RPMI8226 (cell line): ENCODE measurements around the gene NUTM2D.
"Not testable (repeated sequence)": the region's sequence is repeated elsewhere in the genome, so short reads cannot be mapped to it uniquely, and the experiment has no call there.

Source experiments
- DNase-seq: peaks from one replicate; pipeline ENCODE4 v3.0.0-alpha.2; 2015

NUTM2D gene

DNA sequence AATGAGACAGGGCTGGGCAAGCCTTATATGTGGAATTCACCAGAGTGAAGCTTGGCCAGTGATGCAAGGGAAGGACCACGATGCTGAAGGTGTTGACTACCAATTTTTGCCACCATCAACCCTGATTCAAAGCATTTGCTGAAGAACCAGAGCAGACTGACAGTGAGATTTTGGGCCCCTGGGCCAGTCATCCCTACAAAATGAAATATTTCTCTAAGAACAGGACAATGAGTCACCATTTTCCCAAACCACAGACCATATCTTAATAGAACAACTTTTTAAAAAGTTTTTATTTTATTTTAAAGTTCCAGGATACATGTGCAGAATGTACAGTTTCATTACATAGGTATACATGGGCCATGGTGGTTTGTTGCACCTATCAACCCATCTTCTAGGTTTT, 16.5 kb downstream of the NUTM2D start:
- not testable (repeated sequence) for DNase-seq

DNA sequence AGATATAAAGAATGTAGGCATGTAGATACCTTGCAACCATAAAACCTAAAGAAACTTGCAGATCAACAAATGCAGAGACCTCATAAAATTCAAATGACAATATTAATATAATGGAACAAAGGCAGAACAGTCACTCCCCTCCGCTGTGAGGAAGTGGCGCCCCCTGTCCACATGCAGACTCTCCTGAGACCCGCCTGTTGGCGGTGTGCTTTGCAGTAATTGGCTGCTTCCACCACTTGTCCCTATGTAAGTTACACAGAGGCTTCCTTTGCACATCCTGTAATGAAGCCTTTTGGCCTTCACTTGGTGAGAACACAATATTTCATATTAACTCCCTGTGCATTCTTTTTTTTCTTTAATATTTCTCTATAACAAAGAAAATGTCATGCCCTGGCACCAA, 21.6 kb downstream of the NUTM2D start:
- not testable (repeated sequence) for DNase-seq

- not testable (repeated sequence) for DNase-seq
These were observed 25.8 kb downstream of the NUTM2D start for GRCh38 chr10:87383149-87383857.

GRCh38 chr10:87384283-87384682, 26.7 kb downstream of the NUTM2D start:
- DNase-seq: not testable (repeated sequence)

DNA sequence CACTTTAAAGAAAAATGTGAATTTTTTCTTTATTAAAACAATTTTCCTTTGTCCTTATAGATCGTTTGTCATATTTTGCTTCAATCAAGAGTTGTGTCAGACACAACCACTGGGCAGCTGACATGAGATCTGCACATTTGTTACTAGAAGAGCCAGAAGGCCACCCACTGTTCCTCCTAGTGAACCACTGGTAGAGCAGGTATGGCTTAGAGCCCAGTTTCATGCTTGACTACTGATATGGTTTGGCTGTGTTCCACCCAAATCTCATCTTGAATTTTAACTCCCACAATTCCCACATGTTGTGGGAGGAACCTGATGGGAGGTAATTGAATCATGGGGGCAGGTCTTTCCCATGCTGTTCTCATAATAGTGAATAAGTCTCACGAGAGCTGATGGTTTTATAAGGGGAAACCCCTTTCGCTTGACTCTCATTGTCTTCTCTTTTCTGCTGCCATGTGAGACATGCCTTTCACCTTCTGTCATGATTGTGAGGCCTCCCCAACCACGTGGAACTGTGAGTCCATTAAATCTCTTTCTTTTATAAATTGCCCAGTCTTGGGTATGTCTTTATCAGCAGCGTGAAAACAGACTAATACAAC, 28.3 kb downstream of the NUTM2D start:
- DNase-seq: not testable (repeated sequence)

DNA sequence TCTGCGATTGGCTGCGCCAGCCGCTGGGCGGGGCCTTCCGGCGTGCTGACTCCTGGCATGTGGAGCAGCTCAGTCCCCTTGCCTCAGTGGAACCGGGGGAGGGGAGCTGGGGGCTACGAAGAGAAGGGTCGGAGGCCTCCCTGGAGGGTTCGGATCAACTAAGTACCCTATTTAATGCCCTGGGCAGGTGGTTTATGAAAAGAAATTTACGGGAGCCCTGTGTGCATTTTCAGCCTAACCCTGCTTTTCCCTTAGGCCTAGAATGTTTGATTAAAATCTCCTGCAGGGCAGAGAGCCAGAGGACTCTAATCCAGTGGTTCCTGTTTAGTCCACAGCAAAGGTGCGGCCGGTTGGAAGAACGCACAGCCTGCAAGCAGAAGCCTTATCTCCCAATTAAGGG, 33.8 kb downstream of the NUTM2D start:
- not testable (repeated sequence) for DNase-seq

GRCh38 chr10:87396206-87396605, 38.7 kb downstream of the NUTM2D start:
- DNase-seq: not testable (repeated sequence)

GRCh38 chr10:87398436-87398835, 40.9 kb downstream of the NUTM2D start:
- not testable (repeated sequence) for DNase-seq

GRCh38 chr10:87407516-87408467, 50.2 kb downstream of the NUTM2D start:
- not testable (repeated sequence) for DNase-seq

DNA sequence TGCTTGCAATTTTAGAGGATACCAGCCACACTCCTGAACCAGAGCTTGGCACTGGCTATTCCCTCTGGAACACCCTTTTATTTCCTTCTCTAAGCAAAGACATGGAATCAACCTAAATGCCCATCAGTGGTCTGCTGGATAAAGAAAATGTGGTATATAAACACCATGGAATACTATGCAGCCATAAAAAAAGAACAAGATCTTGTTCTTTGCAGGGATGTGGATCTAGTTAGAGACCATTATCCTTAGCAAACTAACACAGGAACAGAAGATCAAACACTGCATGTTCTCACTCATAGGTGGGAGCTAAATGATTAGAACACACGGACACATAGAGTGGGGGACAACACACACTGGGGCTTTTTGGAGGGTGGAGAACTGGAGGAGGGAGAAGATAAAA, 56.4 kb downstream of the NUTM2D start:
- DNase-seq: not testable (repeated sequence)
